ENCODE measurements around the gene KRT26. TPM values are rescaled to one million over a fixed set of nuclear protein-coding genes. Genes with fewer than 3 reads are reported as not detected.

Gene KRT26
- total RNA-seq, 1 experiment from 2014 or later, result not detected

- TF ChIP-seq EZH2 (IDR thresholded peaks at IDR 0.05; ENCODE audit: borderline replicate concordance, low read depth, low read length, poor library complexity, severe bottlenecking), result no peak
- no peak for TF ChIP-seq CTCF (conservative IDR thresholded peaks at IDR 0.05; ENCODE audit: low read depth, low read length)
- POLR2A ChIA-PET (ENCODE audit: low non-redundant PET), result no interaction called here
- Histone ChIP-seq H3K9me3 (ENCODE audit: low read depth, low read length, poor library complexity, severe bottlenecking) (peaks cover 9% of the 10 kb centered on the region), H3K27ac (ENCODE audit: low read depth, low read length, poor library complexity, severe bottlenecking) (no peak overlapping the region), H3K4me3 (ENCODE audit: low read depth, low read length, poor library complexity, severe bottlenecking) (no peak overlapping the region), H3K4me1 (ENCODE audit: insufficient read depth, low read length, poor library complexity, severe bottlenecking) (no peaks in the 10 kb centered on the region), H3K27me3 (replicated peaks; ENCODE audit: insufficient read depth, low read depth, low read length, poor library complexity) (no peaks in the 10 kb centered on the region), H3K36me3 (ENCODE audit: insufficient read depth, low read length, poor library complexity, severe bottlenecking) (no peaks in the 10 kb centered on the region)
- CTCF ChIA-PET, result no interaction called here
- intact Hi-C loops (cut with micrococcal nuclease; ENCODE audit: unreplicated experiment), result no loop called here
- no peak for DNase-seq (ENCODE audit: low spot score)
- BruUV-seq (replicated peaks), result no TSS peak
Observed at GRCh38 chr17:40763752-40764151, 8.2 kb downstream of the KRT26 start.

DNA sequence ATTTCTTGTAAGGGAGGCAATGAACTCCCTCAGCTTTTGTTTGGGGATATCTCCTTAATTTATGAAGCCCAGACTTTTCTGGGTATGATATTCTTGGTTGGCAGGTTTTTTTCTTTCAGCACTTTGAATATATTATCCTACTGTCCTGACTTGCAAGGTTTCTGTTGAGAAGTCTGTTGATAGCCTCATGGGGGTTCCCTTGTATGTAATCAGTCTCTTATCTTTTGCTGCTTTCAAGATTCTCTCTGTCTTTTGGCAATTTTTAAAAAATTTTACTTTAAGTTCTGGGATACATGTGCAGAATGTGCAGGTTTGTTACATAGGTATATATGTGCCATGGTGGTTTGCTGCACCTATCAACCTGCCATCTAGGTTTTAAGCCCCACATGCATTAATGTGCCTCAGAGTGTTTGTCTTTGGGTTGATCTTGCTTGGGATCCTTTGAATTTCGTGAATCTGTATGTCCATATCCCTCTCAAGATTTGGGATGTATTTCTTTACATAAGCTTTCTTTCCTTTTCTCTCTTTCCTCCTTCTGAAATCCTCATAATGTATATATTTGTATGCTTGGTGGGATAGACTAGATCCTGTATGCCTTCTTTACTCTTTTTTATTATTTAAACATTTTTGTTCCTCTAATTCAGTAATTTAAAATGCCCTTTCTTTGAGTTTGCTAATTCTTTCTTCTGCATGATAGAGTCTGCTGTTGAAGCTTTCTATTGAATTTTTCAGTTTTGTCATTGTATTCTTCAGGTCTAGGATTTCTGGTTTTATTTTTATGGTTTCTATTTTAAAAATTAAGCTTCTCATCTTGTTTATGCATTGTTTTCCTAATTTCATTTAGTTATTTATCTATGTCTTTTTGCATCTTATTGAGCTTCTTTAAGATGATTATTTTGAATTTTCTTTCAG, 11.6 kb downstream of the KRT26 start:
- H3K9me3 ChIP-seq (ENCODE audit: low read depth, low read length, poor library complexity, severe bottlenecking), result peaks cover 9% of the 10 kb centered on the region
- BruUV-seq (replicated peaks), result no TSS peak
- H3K36me3 ChIP-seq (ENCODE audit: insufficient read depth, low read length, poor library complexity, severe bottlenecking), result no peaks in the 10 kb centered on the region
- no peak for TF ChIP-seq CTCF (conservative IDR thresholded peaks at IDR 0.05; ENCODE audit: low read depth, low read length)
- no peak for TF ChIP-seq EZH2 (IDR thresholded peaks at IDR 0.05; ENCODE audit: borderline replicate concordance, low read depth, low read length, poor library complexity, severe bottlenecking)
- no peaks in the 10 kb centered on the region for H3K27me3 ChIP-seq (replicated peaks; ENCODE audit: insufficient read depth, low read depth, low read length, poor library complexity)
- DNase-seq (ENCODE audit: low spot score), result no peak
- CTCF ChIA-PET, result no interaction called here
- H3K4me3 ChIP-seq (ENCODE audit: low read depth, low read length, poor library complexity, severe bottlenecking), result no peak overlapping the region
- H3K27ac ChIP-seq (ENCODE audit: low read depth, low read length, poor library complexity, severe bottlenecking), result no peak overlapping the region
- no peaks in the 10 kb centered on the region for H3K4me1 ChIP-seq (ENCODE audit: insufficient read depth, low read length, poor library complexity, severe bottlenecking)
- intact Hi-C loops (cut with micrococcal nuclease; ENCODE audit: unreplicated experiment), result no loop called here
- POLR2A ChIA-PET (ENCODE audit: low non-redundant PET), result no interaction called here

GRCh38 chr17:40755231-40755630, 16.8 kb downstream of the KRT26 start, which contains the start of gene KRT25:
TSS of gene KRT25 (minus strand) at chr17:40755331. CDS start at chr17:40755271, 60 bp downstream.
- intact Hi-C loops (cut with micrococcal nuclease; ENCODE audit: unreplicated experiment), result no loop called here
- H3K4me3 ChIP-seq (ENCODE audit: low read depth, low read length, poor library complexity, severe bottlenecking), result no peak within 1 kb of the TSS
- ChIA-PET POLR2A (ENCODE audit: low non-redundant PET) (no interaction called here), CTCF (no interaction called here)
- H3K36me3 ChIP-seq (ENCODE audit: insufficient read depth, low read length, poor library complexity, severe bottlenecking), result no peaks in the 10 kb centered on the region
- BruUV-seq (replicated peaks), result no TSS peak
- H3K27ac ChIP-seq (ENCODE audit: low read depth, low read length, poor library complexity, severe bottlenecking), result no peak within 1 kb of the TSS
- peaks cover 13% of the 10 kb centered on the region for H3K4me1 ChIP-seq (ENCODE audit: insufficient read depth, low read length, poor library complexity, severe bottlenecking)
- peaks cover 4% of the 10 kb centered on the region for H3K9me3 ChIP-seq (ENCODE audit: low read depth, low read length, poor library complexity, severe bottlenecking)
- TF ChIP-seq EZH2 (IDR thresholded peaks at IDR 0.05; ENCODE audit: borderline replicate concordance, low read depth, low read length, poor library complexity, severe bottlenecking), result no peak
- no peak for TF ChIP-seq CTCF (conservative IDR thresholded peaks at IDR 0.05; ENCODE audit: low read depth, low read length)
- H3K27me3 ChIP-seq (replicated peaks; ENCODE audit: insufficient read depth, low read depth, low read length, poor library complexity), result no peaks in the 10 kb centered on the region
- no peak for DNase-seq (ENCODE audit: low spot score)

Data from A673 (cell line).